SHP77 (cell line): ENCODE measurements around the gene KNG1.
A peak's percentile ranks its signal among the peaks of the same experiment; 100 is the strongest.

Experiments
- DNase-seq, 2 experiments: peaks; one replicate each; lab custom pipeline; 2025; lab: John Stamatoyannopoulos, UW

The KNG1 gene

DNA sequence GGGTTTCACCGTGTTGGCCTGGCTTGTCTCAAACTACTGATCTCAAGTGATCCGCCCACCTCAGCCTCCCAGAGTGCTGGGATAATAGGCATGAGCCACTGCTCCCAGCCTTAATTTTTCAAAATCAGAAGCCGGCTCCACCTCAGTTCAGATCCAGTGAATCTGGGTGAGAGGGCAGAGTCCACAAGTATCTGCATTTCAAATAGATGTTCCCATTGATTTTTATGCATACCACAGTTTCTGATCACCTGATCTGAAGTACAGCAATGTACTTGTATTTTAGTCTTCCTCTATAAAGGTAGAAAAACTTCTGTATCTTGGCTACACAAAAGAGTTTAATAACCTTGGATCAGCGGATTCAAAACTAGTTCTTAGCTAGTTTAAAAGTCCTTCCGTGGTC lies 62.0 kb downstream of the KNG1 start:
- no peak for DNase-seq

GRCh38 chr3:186782542-186783057 lies 65.4 kb downstream of the KNG1 start:
- peak in 1 of 2 experiments; percentile 57 for DNase-seq

GRCh38 chr3:186783058-186783730 lies 66.0 kb downstream of the KNG1 start, which contains the start of gene EIF4A2:
Gene EIF4A2 (plus strand): TSS chr3:186783577. CDS start chr3:186783611, 34 bp downstream.
- peak; percentile 67 to 84 for DNase-seq

DNA sequence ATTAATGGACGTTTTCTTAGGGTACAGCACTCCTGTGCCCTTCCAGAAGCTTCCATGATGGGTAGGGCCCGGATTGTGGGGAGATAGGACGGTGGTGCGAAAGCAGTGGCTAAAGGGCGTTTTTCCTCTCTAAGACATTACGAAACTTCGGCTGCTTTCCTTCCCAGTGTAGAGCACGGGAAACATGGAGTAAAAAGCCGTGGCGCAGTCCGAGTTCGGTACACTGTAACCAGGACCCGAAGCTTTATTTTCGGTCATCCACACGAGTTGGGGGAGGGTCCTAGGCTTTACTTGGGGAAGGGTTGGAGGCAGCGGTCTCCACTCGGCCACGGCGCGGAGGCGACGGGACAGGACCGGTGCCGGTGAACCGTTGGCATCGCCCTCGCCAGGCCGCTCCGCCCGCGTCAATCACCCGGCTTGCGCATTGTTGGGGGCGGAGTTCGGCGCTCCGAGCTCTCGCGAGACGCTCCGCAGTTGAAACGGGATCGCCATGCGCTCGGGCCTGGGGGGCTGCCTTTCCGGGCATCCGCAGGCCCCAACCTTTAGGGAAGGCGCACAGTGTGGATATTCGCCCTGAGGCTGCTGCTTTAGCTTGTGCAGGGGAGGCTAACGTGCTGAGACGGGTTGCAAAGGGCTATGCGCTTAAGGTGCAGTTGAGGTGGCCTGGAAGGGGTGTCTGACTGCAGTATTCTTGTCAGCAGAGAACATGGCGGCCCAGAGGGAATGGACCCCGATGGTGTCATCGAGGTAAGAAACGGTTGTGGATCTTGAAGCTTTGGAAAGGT lies 66.8 kb downstream of the KNG1 start:
- DNase-seq: peak; percentile 43 to 54

DNA sequence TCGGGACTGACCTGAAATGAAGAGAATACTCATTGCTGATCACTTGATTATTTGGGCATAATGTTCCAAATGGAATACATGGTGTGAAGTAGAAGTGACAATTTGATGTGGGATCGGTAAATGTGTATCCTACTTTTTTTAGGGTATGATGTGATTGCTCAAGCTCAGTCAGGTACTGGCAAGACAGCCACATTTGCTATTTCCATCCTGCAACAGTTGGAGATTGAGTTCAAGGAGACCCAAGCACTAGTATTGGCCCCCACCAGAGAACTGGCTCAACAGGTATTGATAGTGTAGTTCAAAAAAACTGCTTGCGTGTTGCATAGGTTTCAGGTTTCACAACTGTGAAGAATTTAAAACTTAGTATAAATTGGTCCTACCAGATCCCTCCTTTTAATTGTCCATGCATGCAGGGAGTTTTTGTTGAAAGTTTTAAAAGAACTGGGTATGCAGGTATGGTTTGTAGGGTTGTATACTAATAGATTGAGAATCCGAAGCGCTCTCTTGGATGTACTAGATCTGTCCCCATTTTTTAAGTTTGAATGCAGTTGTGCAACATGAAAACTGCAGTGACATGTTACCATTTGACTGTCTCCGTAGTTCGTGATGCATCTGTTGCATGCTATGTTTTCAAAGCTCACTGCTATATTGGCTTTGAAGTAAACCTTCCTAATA lies 67.8 kb downstream of the KNG1 start:
- no peak for DNase-seq

DNA sequence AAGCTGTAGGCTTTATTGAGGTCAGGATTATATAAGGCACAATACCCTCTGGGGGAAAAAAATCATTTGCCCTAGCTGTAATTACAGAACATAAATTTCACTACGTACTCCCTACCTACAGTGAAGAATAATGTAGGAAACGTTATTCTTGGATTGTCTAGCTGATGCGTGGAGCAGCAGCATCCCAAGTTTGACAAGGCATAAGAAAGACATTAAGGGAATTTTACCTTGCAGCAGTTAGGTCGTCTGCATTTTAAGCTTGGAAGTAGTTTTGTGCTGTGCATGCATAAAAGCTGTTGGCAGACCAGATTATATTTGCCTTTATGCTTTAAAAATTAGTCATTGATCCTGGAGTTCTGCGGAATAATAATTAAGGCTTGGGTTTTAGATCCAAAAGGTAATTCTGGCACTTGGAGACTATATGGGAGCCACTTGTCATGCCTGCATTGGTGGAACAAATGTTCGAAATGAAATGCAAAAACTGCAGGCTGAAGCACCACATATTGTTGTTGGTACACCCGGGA lies 68.4 kb downstream of the KNG1 start:
- DNase-seq: no peak

GRCh38 chr3:186786922-186787321 lies 69.8 kb downstream of the KNG1 start:
- DNase-seq: no peak

DNA sequence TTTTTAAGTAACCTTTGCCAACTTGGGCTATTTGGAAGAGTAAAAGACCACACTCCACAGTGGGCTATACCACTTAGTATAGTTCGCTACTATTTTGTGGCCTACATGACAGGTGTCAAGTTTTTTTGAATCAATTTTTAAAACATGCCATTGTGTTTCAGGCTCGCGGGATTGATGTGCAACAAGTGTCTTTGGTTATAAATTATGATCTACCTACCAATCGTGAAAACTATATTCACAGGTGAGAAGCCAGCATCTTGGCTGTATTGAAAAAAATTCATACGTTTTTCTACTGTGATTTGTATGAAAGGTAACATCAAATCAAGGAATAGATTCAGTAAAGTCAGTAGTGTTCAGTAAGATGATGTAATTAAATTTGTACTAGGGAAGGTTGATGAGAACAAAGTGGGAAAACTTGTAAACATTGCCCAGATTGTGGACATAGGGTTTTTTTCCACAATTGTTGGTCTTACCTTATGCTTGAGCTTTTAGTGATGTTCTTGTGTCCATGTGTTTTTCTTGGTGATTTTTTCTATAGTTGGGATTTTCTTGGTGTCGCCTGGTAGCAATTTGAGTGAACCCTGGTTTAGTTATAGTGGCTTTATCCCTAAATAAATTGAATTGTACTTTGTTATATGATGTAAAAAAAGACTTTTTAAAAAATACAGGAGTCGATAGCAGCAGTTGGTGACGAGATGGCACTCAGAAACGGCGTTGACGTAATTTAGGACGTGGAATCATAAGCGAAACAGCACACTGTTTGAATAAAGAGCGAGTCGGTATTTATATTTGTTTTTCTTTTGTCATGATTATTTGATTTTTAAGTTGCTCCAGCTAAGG lies 70.7 kb downstream of the KNG1 start:
- no peak for DNase-seq

DNA sequence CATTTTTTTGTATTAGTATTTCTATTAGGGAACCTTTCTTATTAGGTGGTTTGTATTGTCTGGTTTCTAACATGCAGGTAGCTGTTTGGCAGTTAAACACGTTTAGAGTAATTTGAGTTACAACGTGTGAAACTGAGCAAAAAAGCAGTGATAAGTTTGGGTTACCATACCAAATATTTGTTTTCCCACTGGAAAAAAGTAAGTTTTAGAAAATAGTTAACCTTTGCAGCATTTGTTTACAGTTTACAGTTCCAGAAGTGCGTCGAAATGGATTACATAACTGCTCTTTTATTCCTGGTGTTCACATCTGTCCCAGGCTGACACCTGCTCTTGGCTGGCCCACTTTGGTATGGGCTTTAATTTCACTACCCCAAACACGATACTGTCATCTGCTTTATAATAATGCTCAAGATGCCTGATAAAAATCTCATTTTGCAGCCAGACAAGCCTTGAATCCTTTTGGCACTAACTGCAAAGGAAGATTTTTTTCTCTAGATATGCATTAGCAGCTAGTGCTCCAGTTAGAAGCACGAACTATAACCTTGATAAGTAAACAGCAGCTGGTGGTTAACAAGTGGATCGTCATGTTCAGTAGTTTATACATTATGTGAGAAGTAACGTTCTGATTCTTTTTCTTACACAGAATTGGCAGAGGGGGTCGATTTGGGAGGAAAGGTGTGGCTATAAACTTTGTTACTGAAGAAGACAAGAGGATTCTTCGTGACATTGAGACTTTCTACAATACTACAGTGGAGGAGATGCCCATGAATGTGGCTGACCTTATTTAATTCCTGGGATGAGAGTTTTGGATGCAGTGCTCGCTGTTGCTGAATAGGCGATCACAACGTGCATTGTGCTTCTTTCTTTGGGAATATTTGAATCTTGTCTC lies 71.6 kb downstream of the KNG1 start:
- no peak for DNase-seq

DNA sequence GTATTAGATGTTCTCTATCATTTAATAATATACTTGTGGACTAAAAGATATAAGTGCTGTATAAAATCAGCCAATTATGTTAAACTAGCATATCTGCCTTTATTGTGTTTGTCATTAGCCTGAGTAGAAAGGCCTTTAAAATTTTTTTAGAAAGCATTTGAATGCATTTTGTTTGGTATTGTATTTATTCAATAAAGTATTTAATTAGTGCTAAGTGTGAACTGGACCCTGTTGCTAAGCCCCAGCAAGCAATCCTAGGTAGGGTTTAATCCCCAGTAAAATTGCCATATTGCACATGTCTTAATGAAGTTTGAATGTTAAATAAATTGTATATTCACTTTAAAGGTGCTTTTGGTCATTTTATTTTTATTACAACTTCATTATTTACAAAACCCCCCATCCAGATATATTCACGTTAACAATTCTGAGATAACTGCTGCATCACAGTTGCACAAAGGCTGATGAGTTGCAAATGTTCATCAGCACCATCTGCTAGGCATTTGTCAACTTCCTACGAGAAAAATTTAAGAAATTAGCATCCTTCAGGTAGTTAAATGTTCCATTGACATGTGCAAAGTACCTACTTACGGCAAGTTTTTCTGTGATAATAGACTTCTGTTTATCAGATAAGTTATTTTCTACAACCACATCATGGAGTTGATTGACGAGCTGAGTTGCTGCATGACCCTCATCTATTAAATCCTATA lies 72.5 kb downstream of the KNG1 start:
- no peak for DNase-seq

DNA sequence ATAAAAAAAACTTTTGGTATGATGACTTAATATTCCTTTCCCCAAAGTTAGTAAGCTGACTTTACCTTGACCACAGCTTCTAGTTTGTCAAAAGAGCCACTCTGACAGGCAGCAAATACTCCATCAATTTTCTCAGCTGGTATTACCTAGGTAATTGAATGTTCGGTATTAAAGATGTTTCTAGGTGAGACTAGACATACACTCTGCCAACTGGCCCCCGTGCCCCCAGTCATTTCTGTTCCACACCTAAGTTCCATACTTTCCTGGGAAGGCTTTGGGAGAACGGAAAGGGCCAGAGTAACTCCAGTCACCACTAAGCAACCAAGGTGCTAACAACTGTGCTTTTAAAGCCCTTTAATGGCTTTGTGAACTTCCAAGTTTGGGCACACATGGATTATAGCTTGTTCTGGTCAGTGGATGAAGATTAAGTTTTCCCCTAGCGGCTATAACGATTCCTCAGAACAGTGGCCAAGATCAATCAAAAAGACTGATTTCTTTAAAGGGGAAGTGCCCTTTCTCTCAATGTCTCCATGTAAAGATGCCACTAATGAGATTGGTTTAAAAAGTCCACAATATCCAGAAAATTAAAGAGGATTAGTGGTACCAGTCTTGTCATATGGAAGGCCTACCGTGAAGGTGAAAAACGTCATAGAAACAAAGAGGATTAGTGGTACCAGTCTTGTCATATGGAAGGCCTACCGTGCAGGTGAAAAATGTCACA lies 73.3 kb downstream of the KNG1 start:
- no peak for DNase-seq
